Type B pancreatic cell (in vitro differentiated cells): Measurements from ENCODE around the gene LMTK2. TPM values are rescaled to one million over a fixed set of nuclear protein-coding genes. Genes with fewer than 3 reads are reported as not detected.

Source experiments
- DNase-seq: peaks from one replicate; pipeline ENCODE4 v3.0.0; 2021; ENCODE audit warnings: mixed read lengths; ENCODE audit not compliant: unreplicated experiment; ENCODE audit errors: extremely low spot score
- H3K27ac Mint-ChIP-seq: 2 replicates; pipeline ENCODE4 v1.8.0; 2021; ENCODE audit warnings: mild to moderate bottlenecking, mixed read lengths
- H3K27me3 Mint-ChIP-seq: 2 replicates; pipeline ENCODE4 v1.8.0; 2021; ENCODE audit warnings: mixed read lengths
- H3K36me3 Mint-ChIP-seq: 2 replicates; pipeline ENCODE4 v1.8.0; 2021; ENCODE audit warnings: mixed read lengths
- H3K4me1 Mint-ChIP-seq: one replicate; pipeline ENCODE4 v1.8.0; 2021; ENCODE audit warnings: mixed read lengths; ENCODE audit not compliant: unreplicated experiment
- H3K4me3 Mint-ChIP-seq: 2 replicates; pipeline ENCODE4 v1.8.0; 2021; ENCODE audit warnings: mild to moderate bottlenecking, mixed read lengths
- H3K9me3 Mint-ChIP-seq: 2 replicates; pipeline ENCODE4 v1.8.0; 2021; ENCODE audit warnings: mixed read lengths
- CTCF ChIP-seq: fragments of 200-600 bp; sonication (generic); conservative IDR thresholded peaks from 2 replicates; pipeline ENCODE4 v1.5.0; 2021; ENCODE audit warnings: antibody characterized with exemption, mild to moderate bottlenecking
- total RNA-seq: library from RNA; stranded (reverse); gene quantifications from 2 replicates; pipeline ENCODE4 v1.2.1, GENCODE V29; 2021; ENCODE audit warnings: low replicate concordance

The LMTK2 gene
- total RNA-seq, 1 donor from 2014 or later, result 20.6 TPM

GRCh38 chr7:98102170-98102569 lies 4.5 kb upstream of the LMTK2 start:
- peaks cover 9% of the 10 kb centered on the region for H3K9me3 Mint-ChIP-seq
- no peak for TF ChIP-seq CTCF
- no peaks in the 10 kb centered on the region for H3K36me3 Mint-ChIP-seq
- no peak overlapping the region for H3K4me3 Mint-ChIP-seq
- no peak overlapping the region for H3K27ac Mint-ChIP-seq
- no peaks in the 10 kb centered on the region for H3K27me3 Mint-ChIP-seq
- H3K4me1 Mint-ChIP-seq, result no peaks in the 10 kb centered on the region
- no peak for DNase-seq

- Mint-ChIP-seq H3K27me3 (no peaks in the 10 kb centered on the region), H3K9me3 (no peaks in the 10 kb centered on the region), H3K27ac (peak overlapping the region; percentile 84), H3K4me3 (peak overlapping the region; percentile 91), H3K36me3 (no peaks in the 10 kb centered on the region), H3K4me1 (peaks cover 24% of the 10 kb centered on the region)
- no peak for DNase-seq
- TF ChIP-seq CTCF, result no peak
These were observed 619 bp upstream of the LMTK2 start for GRCh38 chr7:98105942-98106544.

- Mint-ChIP-seq H3K27ac (peak overlapping the region; percentile 59), H3K9me3 (no peaks in the 10 kb centered on the region), H3K4me3 (peak overlapping the region; percentile 91), H3K27me3 (no peaks in the 10 kb centered on the region), H3K36me3 (no peaks in the 10 kb centered on the region), H3K4me1 (peaks cover 25% of the 10 kb centered on the region)
- no peak for TF ChIP-seq CTCF
- DNase-seq, result no peak
These were observed 655 bp downstream of the LMTK2 start for GRCh38 chr7:98107313-98107721.

- no peak for DNase-seq
- peak overlapping the region; percentile 40 for H3K4me3 Mint-ChIP-seq
- H3K27me3 Mint-ChIP-seq, result no peaks in the 10 kb centered on the region
- H3K9me3 Mint-ChIP-seq, result no peaks in the 10 kb centered on the region
- H3K36me3 Mint-ChIP-seq, result peaks cover 3% of the 10 kb centered on the region
- H3K27ac Mint-ChIP-seq, result peak overlapping the region; percentile 60
- TF ChIP-seq CTCF, result no peak
- H3K4me1 Mint-ChIP-seq, result peaks cover 30% of the 10 kb centered on the region
These were observed 3.8 kb downstream of the LMTK2 start for GRCh38 chr7:98110249-98111022.

GRCh38 chr7:98112077-98112476 lies 5.4 kb downstream of the LMTK2 start:
- Mint-ChIP-seq H3K4me3 (no peak overlapping the region), H3K36me3 (peaks cover 3% of the 10 kb centered on the region), H3K27ac (no peak overlapping the region), H3K4me1 (peaks cover 37% of the 10 kb centered on the region), H3K27me3 (no peaks in the 10 kb centered on the region), H3K9me3 (no peaks in the 10 kb centered on the region)
- no peak for TF ChIP-seq CTCF
- DNase-seq, result no peak
